Measurements from ENCODE around the gene NOS1AP.
"Not testable (repeated sequence)": the region's sequence is repeated elsewhere in the genome, so short reads cannot be mapped to it uniquely, and the experiment has no call there.

The NOS1AP gene

DNA sequence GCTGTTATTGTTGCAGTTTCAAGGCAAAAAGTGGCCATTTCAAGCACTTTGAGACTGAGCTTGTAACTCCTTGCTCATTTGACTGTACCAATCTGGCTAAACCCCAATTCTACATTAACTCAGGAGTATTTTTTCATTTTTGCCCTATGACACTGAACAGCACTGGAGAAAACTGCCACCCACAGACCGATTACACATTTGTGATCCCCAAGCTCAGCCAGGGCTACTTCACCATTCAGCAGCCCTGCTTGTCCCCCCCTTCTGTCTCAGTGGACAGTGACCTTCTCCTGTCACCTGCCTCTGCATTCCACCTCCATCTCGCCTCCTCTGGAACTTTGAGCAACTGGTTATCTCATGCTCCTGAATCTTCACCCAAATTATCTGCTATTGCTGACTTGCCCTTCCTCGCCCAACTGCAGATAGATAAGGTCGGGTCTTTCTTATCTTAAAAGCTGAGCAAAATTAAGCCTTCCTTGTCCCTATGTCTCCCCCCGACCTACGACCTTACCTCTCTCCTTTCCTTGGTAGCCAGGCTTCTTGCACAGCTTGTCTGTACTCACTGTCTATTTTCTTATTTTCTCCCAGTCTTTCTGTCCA, 281.9 kb downstream of the NOS1AP start:
- DNase-seq, result no peak

DNA sequence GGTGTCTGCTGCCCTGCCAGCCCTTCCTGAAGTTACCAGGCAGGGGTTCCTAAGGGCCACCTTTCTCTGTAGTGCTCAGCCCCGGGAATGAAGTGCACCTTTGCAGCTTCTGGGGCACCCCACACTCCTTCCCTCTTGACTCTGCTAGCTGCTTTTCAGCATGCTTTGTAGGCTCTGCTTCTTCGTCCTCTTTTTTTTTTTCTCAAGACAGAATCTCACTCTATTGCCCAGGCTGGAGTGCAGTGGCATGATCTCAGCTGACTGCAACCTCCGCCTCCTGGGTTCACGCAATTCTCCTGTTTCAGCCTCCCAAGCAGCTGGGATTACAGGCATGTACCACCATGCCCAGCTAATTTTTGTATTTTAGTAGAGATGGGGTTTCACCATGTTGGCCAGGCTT, 282.4 kb downstream of the NOS1AP start:
- DNase-seq, result not testable (repeated sequence)

GRCh38 chr1:162353078-162353477, 283.6 kb downstream of the NOS1AP start:
- DNase-seq, result no peak

DNA sequence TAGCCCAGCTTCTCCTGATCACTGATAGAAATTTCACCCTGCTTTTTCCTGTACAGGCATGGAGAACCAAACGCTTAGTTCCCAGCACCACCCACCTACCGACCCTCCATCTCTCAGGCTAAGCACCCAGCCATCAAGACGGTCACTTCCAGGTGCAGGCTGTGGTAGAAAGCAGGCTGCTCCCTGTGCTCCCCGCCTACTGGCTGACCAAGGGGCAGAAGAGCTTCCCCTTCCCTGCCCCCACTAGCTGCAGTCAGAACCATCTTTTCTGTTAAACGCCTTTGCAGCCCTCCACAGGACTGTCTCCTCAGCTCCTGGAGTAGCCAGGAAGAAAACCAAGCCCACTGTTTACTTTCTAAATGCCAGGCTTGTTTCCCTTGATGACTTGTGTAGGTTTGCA, 284.2 kb downstream of the NOS1AP start:
- DNase-seq, result no peak

- DNase-seq, result no peak
Observed at GRCh38 chr1:162357681-162358266, 288.3 kb downstream of the NOS1AP start.

DNA sequence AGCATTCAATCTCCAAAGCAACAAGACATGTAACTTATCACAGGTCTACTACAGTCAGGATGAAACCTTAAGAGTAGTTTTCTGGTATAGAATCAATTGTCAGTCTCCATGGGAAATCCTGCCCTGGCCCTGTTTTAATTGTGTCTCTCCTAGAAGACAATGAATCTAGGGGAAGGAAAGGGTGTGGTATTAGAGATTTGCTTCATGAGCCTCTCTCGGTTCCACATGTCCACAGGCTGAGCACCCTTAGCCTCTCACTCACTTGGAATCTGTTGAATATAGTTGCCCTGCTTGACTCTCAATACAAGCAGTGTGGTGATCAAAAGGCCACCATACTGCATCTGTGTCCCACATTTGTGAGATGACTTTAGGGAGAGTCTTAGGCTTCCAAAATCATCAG, 289.4 kb downstream of the NOS1AP start:
- DNase-seq, result no peak

- no peak for DNase-seq
Observed at GRCh38 chr1:162359523-162360236, 290.2 kb downstream of the NOS1AP start.

GRCh38 chr1:162360237-162360873, 290.9 kb downstream of the NOS1AP start:
- DNase-seq, result no peak

DNA sequence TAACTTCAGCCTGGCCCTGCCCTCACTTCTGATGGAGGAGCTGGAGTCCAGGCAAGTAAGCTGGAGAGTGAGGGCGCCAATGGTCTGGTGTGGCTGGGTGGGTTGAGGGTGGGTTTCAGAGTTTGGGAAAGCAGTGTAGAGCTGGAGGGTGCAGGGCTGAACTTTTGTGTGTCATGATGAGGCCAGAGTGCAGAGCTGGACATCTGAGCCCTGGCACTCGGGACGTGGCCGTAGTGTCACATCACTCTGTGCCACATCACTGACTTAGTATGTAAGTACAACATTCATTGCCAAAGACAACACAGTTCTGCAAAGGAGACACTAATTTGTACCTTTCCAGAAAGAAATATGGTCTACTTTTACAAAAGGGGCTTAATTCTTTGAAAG, 291.4 kb downstream of the NOS1AP start:
- no peak for DNase-seq

- no peak for DNase-seq
Observed at GRCh38 chr1:162361349-162361748, 291.9 kb downstream of the NOS1AP start.

DNA sequence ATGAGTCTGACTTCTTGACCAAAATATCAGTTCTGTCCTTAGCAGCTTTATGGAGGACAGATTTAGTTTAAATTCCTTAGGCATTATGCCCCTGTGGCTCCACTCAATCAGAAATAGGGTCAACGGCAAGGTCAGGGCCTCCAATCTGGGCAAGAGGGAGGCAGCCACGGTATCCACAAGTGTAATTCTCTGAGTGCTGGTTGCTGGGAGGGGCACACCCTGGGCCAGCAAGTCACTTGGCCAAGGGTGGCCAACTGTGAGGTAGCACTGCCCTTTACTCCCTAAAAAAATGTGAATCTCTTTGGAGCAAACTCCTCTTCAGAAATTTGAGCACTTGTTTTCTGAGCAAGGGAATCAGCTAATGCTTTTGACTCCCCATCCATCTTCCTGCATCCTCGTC, 294.3 kb downstream of the NOS1AP start:
- no peak for DNase-seq

- DNase-seq, result no peak
Observed at GRCh38 chr1:162364498-162364897, 295.0 kb downstream of the NOS1AP start.

GRCh38 chr1:162365284-162366020, 296.0 kb downstream of the NOS1AP start:
- DNase-seq, result no peak

DNA sequence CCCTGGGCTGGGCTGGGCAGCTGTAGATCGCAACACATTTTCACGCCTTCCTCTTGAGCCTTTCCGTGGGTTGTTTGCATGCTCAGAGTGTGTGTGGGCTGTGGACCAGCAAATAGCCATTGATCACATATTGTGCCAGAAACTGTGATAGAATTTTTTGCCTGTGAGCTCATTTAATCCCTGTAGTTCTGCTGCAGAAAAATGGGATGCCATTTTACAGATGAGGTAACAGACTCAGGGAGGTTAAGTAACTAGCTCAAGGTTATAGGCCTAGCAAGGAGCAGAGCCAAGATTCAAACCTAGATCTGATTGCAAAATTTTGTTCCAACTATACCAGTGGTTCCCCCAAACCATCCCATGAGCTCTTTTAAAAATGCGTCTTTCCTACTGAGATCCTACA, 296.7 kb downstream of the NOS1AP start:
- DNase-seq, result no peak

- DNase-seq, result no peak
Observed at GRCh38 chr1:162366671-162367070, 297.2 kb downstream of the NOS1AP start.

DNA sequence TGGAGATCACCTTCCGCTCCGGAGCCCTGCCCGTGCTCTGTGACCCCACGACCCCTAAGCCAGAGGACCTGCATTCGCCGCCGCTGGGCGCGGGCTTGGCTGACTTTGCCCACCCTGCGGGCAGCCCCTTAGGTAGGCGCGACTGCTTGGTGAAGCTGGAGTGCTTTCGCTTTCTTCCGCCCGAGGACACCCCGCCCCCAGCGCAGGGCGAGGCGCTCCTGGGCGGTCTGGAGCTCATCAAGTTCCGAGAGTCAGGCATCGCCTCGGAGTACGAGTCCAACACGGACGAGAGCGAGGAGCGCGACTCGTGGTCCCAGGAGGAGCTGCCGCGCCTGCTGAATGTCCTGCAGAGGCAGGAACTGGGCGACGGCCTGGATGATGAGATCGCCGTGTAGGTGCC, 297.6 kb downstream of the NOS1AP start:
- no peak for DNase-seq

GRCh38 chr1:162367772-162368171, 298.3 kb downstream of the NOS1AP start:
- DNase-seq, result no peak

- DNase-seq, result no peak
Observed at GRCh38 chr1:162368451-162368850, 299.0 kb downstream of the NOS1AP start.

DNA sequence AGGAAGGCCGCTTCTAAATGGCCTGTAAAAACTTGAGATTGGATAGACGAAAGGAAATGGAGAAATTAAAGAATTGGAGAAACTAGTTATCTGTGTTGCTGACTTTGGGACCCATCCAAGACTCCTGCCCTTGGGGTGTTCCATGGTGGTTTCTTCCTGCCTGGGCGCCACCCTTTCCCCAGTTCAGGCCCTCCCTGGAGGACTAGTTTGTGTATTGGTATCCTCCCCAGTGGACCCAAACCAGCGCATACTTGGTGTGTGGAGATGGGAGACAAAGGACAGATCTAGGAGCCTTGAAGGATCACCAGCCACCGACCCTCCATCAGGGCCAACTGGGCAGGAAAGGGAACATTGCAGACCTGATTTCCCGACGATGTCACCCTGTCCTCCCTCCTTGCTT, 300.1 kb downstream of the NOS1AP start:
- DNase-seq, result no peak

DNA sequence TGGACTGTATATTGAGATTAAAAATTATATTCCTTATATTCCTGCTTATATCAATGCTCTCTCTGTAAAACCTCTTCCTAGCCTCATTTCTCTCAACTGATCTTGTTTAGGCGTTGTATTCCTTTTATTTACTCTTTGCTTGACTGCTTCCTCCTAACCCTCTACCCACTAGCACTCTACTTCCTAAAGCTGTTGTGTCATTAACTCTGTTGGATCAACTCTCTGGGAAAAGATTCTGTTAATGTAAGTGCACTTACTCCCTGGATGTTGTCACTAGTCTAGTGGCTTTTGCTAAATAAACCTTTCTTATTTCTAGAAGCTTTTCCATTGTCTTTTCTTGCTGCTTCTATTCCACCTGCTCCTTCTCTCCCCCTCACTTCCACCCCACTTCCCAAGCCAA, 300.7 kb downstream of the NOS1AP start:
- no peak for DNase-seq

GRCh38 chr1:162370721-162371120, 301.2 kb downstream of the NOS1AP start:
- DNase-seq, result no peak

- DNase-seq, result no peak
Observed at GRCh38 chr1:162371611-162372010, 302.1 kb downstream of the NOS1AP start.

Measured in left hindlimb (tissue), 1 donor.